ENCODE data around the gene GP1BA.

The GP1BA gene

DNA sequence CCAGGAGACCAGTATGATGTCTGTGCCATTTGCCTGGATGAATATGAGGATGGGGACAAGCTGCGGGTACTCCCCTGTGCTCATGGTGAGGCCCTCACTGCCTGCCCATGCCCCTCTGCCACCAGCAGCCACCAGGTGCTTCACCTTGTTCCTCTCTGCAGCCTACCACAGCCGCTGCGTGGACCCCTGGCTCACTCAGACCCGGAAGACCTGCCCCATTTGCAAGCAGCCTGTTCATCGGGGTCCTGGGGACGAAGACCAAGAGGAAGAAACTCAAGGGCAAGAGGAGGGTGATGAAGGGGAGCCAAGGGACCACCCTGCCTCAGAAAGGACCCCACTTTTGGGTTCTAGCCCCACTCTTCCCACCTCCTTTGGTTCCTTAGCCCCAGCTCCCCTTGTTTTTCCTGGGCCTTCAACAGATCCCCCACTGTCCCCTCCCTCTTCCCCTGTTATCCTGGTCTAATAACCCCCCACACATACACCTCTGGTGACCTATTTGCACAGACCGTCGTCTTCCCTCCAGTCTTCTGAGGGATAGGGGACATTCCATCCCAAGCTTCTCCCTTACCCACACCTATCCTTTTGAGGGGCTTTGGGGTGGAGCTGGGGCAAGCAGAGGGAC, 12.6 kb downstream of the GP1BA start:
- Histone ChIP-seq H3K4me1 (ENCODE audit: control insufficient read depth, insufficient read depth, low read length) (peaks cover 19% of the 10 kb centered on the region), H3K4me3 (ENCODE audit: low read depth, low read length) (no peak overlapping the region), H3K36me3 (ENCODE audit: control insufficient read depth in 2 of 2, insufficient read depth in 1 of 2, low read length in 2 of 2) (peaks cover 38 to 60% of the 10 kb centered on the region in 2 experiments), H3K27ac (ENCODE audit: extremely low read depth, low read depth, low read length) (peak overlapping the region; percentile 99), H3K9me3 (ENCODE audit: control insufficient read depth, insufficient read depth, low read depth, low read length) (no peaks in the 10 kb centered on the region)
- TF ChIP-seq ZNF394 (tag by site-specific recombination; IDR thresholded peaks at IDR 0.05; ENCODE audit: borderline replicate concordance) = 0 out of 2 replicates have a peak, but pooled peaks have one; percentile 49
- no peak for TF ChIP-seq SP7 (tag by site-specific recombination; IDR thresholded peaks at IDR 0.05)
- peak; percentile 44 for TF ChIP-seq ZNF335 (tag by site-specific recombination; conservative IDR thresholded peaks at IDR 0.05)
- TF ChIP-seq ZNF10 (tag by site-specific recombination; IDR thresholded peaks at IDR 0.05) = 0 out of 2 replicates have a peak, but pooled peaks have one; percentile 1
- ChIA-PET CTCF (interaction anchor here (0.6 to 1.3 kb wide), 3 partner anchors 22 to 118 kb away, joined by 3 to 5 read pairs (median 3); partner anchors contain the start of gene CHRNE), POLR2A (interaction anchor here (0.6 to 17.9 kb wide), 5 partner anchors 10 to 77 kb away, joined by 3 to 358 read pairs (median 8); partner anchors contain the start of genes GP1BA and SPAG7)

DNA sequence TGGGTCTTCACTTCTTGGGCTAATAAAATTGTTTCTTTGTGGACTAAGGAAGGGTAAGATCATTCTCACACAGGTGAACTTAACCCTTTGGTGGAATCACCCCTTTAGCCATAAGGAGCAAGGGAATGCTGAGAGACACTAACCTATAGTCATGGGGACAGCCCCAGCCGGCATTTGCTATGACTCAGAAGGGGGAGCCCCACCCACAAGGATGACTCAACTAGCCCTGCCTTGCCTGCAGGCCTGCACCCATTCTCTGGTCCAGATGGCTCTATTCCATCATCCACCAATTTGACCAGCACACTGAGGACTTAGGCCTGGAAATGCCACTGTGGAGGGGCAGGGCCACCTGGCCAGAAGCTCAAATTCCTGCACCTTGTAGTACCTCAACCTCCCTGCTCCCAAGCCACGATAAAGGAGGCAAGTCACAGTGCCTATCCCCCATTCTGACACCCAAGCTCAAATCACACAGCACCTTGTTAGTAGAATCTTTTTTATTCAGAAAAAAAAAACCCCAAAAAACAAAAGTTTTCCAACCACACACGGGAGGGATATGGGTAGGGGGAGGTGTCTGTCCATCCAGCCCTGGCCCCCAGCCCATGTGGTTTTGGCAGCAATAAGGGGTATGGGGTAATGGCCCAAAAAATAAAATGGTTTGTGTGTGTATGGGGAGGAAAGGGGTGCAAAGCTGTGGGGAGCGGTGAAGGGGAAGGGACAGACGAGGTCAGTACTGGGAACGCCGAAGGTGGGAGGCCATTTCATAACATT, 13.3 kb downstream of the GP1BA start:
- H3K9me3 ChIP-seq (ENCODE audit: control insufficient read depth, insufficient read depth, low read depth, low read length) = no peaks in the 10 kb centered on the region
- H3K4me1 ChIP-seq (ENCODE audit: control insufficient read depth, insufficient read depth, low read length) = peaks cover 19% of the 10 kb centered on the region
- peaks cover 38 to 60% of the 10 kb centered on the region in 2 experiments for H3K36me3 ChIP-seq (ENCODE audit: control insufficient read depth in 2 of 2, insufficient read depth in 1 of 2, low read length in 2 of 2)
- H3K4me3 ChIP-seq (ENCODE audit: low read depth, low read length) = no peak overlapping the region
- peak overlapping the region; percentile 99 for H3K27ac ChIP-seq (ENCODE audit: extremely low read depth, low read depth, low read length)
- ChIA-PET CTCF (interaction anchor here (1.0 to 2.5 kb wide), 5 partner anchors 36 to 146 kb away, joined by 3 to 11 read pairs (median 4); partner anchors contain the start of genes CAMTA2 and CHRNE), POLR2A (interaction anchor here (0.6 to 17.9 kb wide), 6 partner anchors 11 to 77 kb away, joined by 3 to 358 read pairs (median 6); partner anchors contain the start of genes GP1BA and SPAG7)
- TF ChIP-seq, protein P1, sequence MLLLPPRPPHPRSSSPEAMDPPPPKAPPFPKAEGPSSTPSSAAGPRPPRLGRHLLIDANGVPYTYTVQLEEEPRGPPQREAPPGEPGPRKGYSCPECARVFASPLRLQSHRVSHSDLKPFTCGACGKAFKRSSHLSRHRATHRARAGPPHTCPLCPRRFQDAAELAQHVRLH (tag by site-specific recombination; IDR thresholded peaks at IDR 0.05) = no peak
- no peak for TF ChIP-seq ZNF776 (tag by site-specific recombination; IDR thresholded peaks at IDR 0.05; ENCODE audit: borderline replicate concordance)
- TF ChIP-seq ZNF660 (tag by site-specific recombination; IDR thresholded peaks at IDR 0.05) = peak; percentile 82
- no peak for TF ChIP-seq ZNF174 (tag by site-specific recombination; IDR thresholded peaks at IDR 0.05)
- TF ChIP-seq ZNF146 (tag by site-specific recombination; IDR thresholded peaks at IDR 0.05) = no peak
- TF ChIP-seq, protein P2, sequence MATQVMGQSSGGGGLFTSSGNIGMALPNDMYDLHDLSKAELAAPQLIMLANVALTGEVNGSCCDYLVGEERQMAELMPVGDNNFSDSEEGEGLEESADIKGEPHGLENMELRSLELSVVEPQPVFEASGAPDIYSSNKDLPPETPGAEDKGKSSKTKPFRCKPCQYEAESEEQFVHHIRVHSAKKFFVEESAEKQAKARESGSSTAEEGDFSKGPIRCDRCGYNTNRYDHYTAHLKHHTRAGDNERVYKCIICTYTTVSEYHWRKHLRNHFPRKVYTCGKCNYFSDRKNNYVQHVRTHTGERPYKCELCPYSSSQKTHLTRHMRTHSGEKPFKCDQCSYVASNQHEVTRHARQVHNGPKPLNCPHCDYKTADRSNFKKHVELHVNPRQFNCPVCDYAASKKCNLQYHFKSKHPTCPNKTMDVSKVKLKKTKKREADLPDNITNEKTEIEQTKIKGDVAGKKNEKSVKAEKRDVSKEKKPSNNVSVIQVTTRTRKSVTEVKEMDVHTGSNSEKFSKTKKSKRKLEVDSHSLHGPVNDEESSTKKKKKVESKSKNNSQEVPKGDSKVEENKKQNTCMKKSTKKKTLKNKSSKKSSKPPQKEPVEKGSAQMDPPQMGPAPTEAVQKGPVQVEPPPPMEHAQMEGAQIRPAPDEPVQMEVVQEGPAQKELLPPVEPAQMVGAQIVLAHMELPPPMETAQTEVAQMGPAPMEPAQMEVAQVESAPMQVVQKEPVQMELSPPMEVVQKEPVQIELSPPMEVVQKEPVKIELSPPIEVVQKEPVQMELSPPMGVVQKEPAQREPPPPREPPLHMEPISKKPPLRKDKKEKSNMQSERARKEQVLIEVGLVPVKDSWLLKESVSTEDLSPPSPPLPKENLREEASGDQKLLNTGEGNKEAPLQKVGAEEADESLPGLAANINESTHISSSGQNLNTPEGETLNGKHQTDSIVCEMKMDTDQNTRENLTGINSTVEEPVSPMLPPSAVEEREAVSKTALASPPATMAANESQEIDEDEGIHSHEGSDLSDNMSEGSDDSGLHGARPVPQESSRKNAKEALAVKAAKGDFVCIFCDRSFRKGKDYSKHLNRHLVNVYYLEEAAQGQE (tag by site-specific recombination; IDR thresholded peaks at IDR 0.05) = no peak
- TF ChIP-seq, protein P3, sequence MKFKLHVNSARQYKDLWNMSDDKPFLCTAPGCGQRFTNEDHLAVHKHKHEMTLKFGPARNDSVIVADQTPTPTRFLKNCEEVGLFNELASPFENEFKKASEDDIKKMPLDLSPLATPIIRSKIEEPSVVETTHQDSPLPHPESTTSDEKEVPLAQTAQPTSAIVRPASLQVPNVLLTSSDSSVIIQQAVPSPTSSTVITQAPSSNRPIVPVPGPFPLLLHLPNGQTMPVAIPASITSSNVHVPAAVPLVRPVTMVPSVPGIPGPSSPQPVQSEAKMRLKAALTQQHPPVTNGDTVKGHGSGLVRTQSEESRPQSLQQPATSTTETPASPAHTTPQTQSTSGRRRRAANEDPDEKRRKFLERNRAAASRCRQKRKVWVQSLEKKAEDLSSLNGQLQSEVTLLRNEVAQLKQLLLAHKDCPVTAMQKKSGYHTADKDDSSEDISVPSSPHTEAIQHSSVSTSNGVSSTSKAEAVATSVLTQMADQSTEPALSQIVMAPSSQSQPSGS (tag by site-specific recombination; IDR thresholded peaks at IDR 0.05; ENCODE audit: low read depth) = no peak
- TF ChIP-seq, protein P4, sequence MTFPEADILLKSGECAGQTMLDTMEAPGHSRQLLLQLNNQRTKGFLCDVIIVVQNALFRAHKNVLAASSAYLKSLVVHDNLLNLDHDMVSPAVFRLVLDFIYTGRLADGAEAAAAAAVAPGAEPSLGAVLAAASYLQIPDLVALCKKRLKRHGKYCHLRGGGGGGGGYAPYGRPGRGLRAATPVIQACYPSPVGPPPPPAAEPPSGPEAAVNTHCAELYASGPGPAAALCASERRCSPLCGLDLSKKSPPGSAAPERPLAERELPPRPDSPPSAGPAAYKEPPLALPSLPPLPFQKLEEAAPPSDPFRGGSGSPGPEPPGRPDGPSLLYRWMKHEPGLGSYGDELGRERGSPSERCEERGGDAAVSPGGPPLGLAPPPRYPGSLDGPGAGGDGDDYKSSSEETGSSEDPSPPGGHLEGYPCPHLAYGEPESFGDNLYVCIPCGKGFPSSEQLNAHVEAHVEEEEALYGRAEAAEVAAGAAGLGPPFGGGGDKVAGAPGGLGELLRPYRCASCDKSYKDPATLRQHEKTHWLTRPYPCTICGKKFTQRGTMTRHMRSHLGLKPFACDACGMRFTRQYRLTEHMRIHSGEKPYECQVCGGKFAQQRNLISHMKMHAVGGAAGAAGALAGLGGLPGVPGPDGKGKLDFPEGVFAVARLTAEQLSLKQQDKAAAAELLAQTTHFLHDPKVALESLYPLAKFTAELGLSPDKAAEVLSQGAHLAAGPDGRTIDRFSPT (tag by site-specific recombination; IDR thresholded peaks at IDR 0.05) = peak; percentile 90
- TF ChIP-seq SP3 (tag by site-specific recombination; IDR thresholded peaks at IDR 0.05) = peak; percentile 58; the same call in 1 of the 2 replicates
- TF ChIP-seq, protein P5, sequence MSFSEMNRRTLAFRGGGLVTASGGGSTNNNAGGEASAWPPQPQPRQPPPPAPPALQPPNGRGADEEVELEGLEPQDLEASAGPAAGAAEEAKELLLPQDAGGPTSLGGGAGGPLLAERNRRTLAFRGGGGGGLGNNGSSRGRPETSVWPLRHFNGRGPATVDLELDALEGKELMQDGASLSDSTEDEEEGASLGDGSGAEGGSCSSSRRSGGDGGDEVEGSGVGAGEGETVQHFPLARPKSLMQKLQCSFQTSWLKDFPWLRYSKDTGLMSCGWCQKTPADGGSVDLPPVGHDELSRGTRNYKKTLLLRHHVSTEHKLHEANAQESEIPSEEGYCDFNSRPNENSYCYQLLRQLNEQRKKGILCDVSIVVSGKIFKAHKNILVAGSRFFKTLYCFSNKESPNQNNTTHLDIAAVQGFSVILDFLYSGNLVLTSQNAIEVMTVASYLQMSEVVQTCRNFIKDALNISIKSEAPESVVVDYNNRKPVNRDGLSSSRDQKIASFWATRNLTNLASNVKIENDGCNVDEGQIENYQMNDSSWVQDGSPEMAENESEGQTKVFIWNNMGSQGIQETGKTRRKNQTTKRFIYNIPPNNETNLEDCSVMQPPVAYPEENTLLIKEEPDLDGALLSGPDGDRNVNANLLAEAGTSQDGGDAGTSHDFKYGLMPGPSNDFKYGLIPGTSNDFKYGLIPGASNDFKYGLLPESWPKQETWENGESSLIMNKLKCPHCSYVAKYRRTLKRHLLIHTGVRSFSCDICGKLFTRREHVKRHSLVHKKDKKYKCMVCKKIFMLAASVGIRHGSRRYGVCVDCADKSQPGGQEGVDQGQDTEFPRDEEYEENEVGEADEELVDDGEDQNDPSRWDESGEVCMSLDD (tag by site-specific recombination; IDR thresholded peaks at IDR 0.05) = peak; percentile 13; the same call in 1 of the 2 replicates
- TF ChIP-seq, protein P6, sequence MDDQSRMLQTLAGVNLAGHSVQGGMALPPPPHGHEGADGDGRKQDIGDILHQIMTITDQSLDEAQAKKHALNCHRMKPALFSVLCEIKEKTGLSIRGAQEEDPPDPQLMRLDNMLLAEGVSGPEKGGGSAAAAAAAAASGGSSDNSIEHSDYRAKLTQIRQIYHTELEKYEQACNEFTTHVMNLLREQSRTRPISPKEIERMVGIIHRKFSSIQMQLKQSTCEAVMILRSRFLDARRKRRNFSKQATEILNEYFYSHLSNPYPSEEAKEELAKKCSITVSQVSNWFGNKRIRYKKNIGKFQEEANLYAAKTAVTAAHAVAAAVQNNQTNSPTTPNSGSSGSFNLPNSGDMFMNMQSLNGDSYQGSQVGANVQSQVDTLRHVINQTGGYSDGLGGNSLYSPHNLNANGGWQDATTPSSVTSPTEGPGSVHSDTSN (CRISPR knock-in tag; IDR thresholded peaks at IDR 0.05) = no peak
- peak; percentile 44; the same call in 1 of the 2 replicates for TF ChIP-seq ZFHX2 (tag by site-specific recombination; conservative IDR thresholded peaks at IDR 0.05)
- TF ChIP-seq, protein P7, sequence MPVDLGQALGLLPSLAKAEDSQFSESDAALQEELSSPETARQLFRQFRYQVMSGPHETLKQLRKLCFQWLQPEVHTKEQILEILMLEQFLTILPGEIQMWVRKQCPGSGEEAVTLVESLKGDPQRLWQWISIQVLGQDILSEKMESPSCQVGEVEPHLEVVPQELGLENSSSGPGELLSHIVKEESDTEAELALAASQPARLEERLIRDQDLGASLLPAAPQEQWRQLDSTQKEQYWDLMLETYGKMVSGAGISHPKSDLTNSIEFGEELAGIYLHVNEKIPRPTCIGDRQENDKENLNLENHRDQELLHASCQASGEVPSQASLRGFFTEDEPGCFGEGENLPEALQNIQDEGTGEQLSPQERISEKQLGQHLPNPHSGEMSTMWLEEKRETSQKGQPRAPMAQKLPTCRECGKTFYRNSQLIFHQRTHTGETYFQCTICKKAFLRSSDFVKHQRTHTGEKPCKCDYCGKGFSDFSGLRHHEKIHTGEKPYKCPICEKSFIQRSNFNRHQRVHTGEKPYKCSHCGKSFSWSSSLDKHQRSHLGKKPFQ (tag by site-specific recombination; IDR thresholded peaks at IDR 0.05) = no peak
- peak; percentile 93 for TF ChIP-seq KLF1 (tag by site-specific recombination; IDR thresholded peaks at IDR 0.05)

All from HEK293 (cell line).